Mesothelial cell of epicardium (in vitro differentiated cells): Measurements from ENCODE around the gene PRDM4. TPM values are rescaled to one million over a fixed set of nuclear protein-coding genes. Genes with fewer than 3 reads are reported as not detected.

ENCODE experiments used
- DNase-seq, 2 experiments: peaks; one replicate each; pipeline ENCODE4 v3.0.0; 2021; ENCODE audit warnings: low spot score in 2 of 2; ENCODE audit not compliant: unreplicated experiment in 2 of 2
- H3K27ac Mint-ChIP-seq: 2 replicates; pipeline ENCODE4 v1.8.0; 2021; ENCODE audit warnings: mixed read lengths
- H3K27me3 Mint-ChIP-seq: 2 replicates; pipeline ENCODE4 v1.8.0; 2021; ENCODE audit warnings: low read depth, mixed read lengths
- H3K36me3 Mint-ChIP-seq: 2 replicates; pipeline ENCODE4 v1.8.0; 2021; ENCODE audit warnings: mixed read lengths
- H3K4me1 Mint-ChIP-seq: 2 replicates; pipeline ENCODE4 v1.8.0; 2021; ENCODE audit warnings: mixed read lengths
- H3K4me3 Mint-ChIP-seq: 2 replicates; pipeline ENCODE4 v1.8.0; 2021; ENCODE audit warnings: mild to moderate bottlenecking, moderate library complexity, mixed read lengths
- H3K9me3 Mint-ChIP-seq: 2 replicates; pipeline ENCODE4 v1.8.0; 2021; ENCODE audit warnings: mixed read lengths
- total RNA-seq: library from RNA; stranded (reverse); gene quantifications from 3 replicates; pipeline ENCODE4 v1.2.1, GENCODE V29; 2021
- TF ChIP-seq, protein P1 (sequence below): fragments of 200-600 bp; sonication (generic); IDR thresholded peaks from one replicate; pipeline ENCODE4 v1.5.0; 2021; ENCODE audit warnings: antibody characterized with exemption; ENCODE audit not compliant: unreplicated experiment

The PRDM4 gene
- total RNA-seq, 1 donor from 2014 or later = 35.1 TPM

GRCh38 chr12:107778383-107779025 lies 17.6 kb upstream of the PRDM4 start:
- no peaks in the 10 kb centered on the region for H3K36me3 Mint-ChIP-seq
- no peak for DNase-seq
- H3K4me3 Mint-ChIP-seq = no peak overlapping the region
- H3K27me3 Mint-ChIP-seq = peaks cover 72% of the 10 kb centered on the region
- TF ChIP-seq, protein P1, sequence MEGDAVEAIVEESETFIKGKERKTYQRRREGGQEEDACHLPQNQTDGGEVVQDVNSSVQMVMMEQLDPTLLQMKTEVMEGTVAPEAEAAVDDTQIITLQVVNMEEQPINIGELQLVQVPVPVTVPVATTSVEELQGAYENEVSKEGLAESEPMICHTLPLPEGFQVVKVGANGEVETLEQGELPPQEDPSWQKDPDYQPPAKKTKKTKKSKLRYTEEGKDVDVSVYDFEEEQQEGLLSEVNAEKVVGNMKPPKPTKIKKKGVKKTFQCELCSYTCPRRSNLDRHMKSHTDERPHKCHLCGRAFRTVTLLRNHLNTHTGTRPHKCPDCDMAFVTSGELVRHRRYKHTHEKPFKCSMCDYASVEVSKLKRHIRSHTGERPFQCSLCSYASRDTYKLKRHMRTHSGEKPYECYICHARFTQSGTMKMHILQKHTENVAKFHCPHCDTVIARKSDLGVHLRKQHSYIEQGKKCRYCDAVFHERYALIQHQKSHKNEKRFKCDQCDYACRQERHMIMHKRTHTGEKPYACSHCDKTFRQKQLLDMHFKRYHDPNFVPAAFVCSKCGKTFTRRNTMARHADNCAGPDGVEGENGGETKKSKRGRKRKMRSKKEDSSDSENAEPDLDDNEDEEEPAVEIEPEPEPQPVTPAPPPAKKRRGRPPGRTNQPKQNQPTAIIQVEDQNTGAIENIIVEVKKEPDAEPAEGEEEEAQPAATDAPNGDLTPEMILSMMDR = no peak
- peaks cover 12% of the 10 kb centered on the region for H3K4me1 Mint-ChIP-seq
- no peaks in the 10 kb centered on the region for H3K9me3 Mint-ChIP-seq
- no peak overlapping the region for H3K27ac Mint-ChIP-seq

DNA sequence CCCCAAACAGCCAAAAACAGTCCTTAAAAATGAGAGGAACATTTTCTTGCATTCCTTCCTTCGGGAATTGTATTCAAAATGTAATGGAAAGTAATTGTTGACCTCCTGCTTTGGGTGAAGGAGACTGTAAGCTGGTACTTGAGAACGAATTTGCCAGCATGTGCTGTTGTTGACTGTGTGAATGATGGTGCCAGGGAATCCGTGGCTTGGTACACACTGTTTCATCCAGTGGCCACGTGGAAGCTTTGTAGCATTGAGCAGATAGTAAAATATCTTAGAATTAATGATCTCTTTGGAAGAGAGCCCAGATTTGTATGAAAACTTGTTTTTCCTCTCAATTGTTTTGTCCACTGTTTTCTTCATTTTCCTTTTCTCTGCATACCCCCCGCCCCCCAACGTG lies 15.2 kb upstream of the PRDM4 start:
- TF ChIP-seq, protein P1 = no peak
- no peak for DNase-seq
- peaks cover 12% of the 10 kb centered on the region for H3K4me1 Mint-ChIP-seq
- no peaks in the 10 kb centered on the region for H3K36me3 Mint-ChIP-seq
- H3K4me3 Mint-ChIP-seq = peak overlapping the region; percentile 28
- no peaks in the 10 kb centered on the region for H3K9me3 Mint-ChIP-seq
- H3K27me3 Mint-ChIP-seq = peaks cover 89% of the 10 kb centered on the region
- H3K27ac Mint-ChIP-seq = no peak overlapping the region

- H3K36me3 Mint-ChIP-seq = no peaks in the 10 kb centered on the region
- H3K4me1 Mint-ChIP-seq = peaks cover 12% of the 10 kb centered on the region
- peak overlapping the region; percentile 48 for H3K4me3 Mint-ChIP-seq
- no peaks in the 10 kb centered on the region for H3K9me3 Mint-ChIP-seq
- TF ChIP-seq, protein P1 = no peak
- no peak overlapping the region for H3K27ac Mint-ChIP-seq
- peak; percentile 26 to 62 for DNase-seq
- H3K27me3 Mint-ChIP-seq = peaks cover 91% of the 10 kb centered on the region
These were observed 14.3 kb upstream of the PRDM4 start for GRCh38 chr12:107775093-107775721.

DNA sequence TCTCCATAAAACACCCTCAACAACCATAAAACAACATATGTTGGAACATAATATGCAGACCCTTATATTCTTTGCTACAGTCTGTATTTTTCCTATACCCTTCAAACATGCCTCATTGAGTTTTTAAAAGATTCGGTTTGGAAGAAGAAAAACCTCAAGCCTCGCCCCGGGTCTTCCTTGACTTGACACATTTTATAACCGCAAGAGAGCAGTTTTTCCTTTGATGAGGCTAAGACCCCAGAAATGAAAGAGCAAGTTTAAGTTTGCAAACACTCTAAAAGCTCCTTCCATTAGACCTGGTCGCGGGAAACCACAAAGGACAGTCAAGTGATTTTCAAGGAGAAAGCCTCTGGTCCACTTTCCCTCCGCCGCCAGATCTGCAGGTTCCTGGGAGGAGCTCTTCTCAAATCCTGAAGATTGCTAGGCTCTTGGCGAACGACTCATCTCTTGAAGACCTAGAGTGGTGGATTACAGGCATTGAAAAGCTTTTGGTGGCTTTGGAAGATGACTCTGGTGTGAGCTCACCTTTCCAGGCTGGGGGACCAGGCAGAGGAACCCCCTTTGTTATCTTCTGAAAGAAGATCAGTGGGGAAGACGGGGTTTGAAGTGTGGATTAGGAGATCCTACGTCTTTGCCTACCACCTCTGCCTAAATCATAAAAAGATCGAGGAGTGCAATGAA lies 13.6 kb upstream of the PRDM4 start, which contains the start of gene ASCL4:
Gene ASCL4 (plus strand): TSS at position 356 of the 681 bp plus-strand sequence. CDS start 515 bp downstream, outside the sequence.
- Mint-ChIP-seq H3K4me3 (peak within 1 kb of the TSS; percentile 48), H3K4me1 (peaks cover 12% of the 10 kb centered on the region), H3K27me3 (peaks cover 87% of the 10 kb centered on the region), H3K9me3 (no peaks in the 10 kb centered on the region), H3K36me3 (no peaks in the 10 kb centered on the region), H3K27ac (no peak within 1 kb of the TSS)
- DNase-seq = no peak
- TF ChIP-seq, protein P1 = no peak

DNA sequence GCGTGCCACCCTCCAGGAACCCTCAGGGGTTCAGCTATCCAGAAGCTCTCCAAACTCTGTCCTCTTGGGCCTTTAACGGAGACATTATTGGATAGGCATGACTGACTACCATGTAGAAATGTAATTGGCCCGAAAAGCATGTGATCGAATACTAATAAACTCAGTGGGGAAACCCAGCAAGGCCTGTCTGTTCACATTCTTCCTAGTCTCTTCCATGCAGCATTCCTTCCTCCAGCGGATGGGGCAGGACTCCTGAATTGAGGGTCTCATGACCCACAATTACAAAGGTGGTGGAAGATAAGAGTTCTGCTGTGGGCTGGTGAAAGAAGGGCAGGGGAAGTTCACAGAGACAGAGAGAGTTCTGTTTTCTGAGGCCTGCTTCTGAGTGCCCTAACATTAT lies 6.5 kb upstream of the PRDM4 start:
- peaks cover 9% of the 10 kb centered on the region for H3K4me1 Mint-ChIP-seq
- no peak overlapping the region for H3K4me3 Mint-ChIP-seq

More for the DNA sequence above, 6.5 kb upstream of the PRDM4 start:
- Mint-ChIP-seq H3K27me3 (peaks cover 24% of the 10 kb centered on the region), H3K9me3 (no peaks in the 10 kb centered on the region), H3K36me3 (no peaks in the 10 kb centered on the region), H3K27ac (peak overlapping the region; percentile 27)
- TF ChIP-seq, protein P1 = no peak
- DNase-seq = no peak
